ENCODE data around the gene YPEL1.
"Not testable (repeated sequence)": the region's sequence is repeated elsewhere in the genome, so short reads cannot be mapped to it uniquely, and the experiment has no call there.

Gene YPEL1

DNA sequence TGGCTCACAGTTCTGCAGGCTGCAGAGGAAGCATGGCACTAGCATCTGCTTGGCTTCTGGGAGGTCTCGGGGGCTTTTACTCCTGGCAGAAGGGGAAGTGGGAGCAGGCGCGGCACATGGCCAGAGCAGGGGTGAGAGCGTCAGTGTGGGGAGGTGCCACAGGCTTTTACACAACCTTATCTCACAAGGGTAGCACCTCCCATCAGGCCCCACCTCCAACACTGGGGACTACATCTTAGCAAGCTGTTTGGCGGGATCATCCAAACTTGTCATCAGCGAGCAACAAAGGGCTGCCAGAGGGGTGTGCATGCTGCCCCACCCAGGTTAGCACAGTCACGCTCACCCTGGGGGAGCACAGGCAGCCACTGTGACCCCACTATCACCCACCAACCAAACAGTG is 18.9 kb upstream of the YPEL1 start:
- H3K4me3 ChIP-seq (ENCODE audit: control insufficient read depth, low read depth, low read length), result no peak overlapping the region
- peak; percentile 33 for DNase-seq (ENCODE audit: low read depth)
- TF ChIP-seq, protein P1, sequence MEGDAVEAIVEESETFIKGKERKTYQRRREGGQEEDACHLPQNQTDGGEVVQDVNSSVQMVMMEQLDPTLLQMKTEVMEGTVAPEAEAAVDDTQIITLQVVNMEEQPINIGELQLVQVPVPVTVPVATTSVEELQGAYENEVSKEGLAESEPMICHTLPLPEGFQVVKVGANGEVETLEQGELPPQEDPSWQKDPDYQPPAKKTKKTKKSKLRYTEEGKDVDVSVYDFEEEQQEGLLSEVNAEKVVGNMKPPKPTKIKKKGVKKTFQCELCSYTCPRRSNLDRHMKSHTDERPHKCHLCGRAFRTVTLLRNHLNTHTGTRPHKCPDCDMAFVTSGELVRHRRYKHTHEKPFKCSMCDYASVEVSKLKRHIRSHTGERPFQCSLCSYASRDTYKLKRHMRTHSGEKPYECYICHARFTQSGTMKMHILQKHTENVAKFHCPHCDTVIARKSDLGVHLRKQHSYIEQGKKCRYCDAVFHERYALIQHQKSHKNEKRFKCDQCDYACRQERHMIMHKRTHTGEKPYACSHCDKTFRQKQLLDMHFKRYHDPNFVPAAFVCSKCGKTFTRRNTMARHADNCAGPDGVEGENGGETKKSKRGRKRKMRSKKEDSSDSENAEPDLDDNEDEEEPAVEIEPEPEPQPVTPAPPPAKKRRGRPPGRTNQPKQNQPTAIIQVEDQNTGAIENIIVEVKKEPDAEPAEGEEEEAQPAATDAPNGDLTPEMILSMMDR (conservative IDR thresholded peaks at IDR 0.05; ENCODE audit: control insufficient read depth, insufficient read depth, low read depth, low read length), result no peak

DNA sequence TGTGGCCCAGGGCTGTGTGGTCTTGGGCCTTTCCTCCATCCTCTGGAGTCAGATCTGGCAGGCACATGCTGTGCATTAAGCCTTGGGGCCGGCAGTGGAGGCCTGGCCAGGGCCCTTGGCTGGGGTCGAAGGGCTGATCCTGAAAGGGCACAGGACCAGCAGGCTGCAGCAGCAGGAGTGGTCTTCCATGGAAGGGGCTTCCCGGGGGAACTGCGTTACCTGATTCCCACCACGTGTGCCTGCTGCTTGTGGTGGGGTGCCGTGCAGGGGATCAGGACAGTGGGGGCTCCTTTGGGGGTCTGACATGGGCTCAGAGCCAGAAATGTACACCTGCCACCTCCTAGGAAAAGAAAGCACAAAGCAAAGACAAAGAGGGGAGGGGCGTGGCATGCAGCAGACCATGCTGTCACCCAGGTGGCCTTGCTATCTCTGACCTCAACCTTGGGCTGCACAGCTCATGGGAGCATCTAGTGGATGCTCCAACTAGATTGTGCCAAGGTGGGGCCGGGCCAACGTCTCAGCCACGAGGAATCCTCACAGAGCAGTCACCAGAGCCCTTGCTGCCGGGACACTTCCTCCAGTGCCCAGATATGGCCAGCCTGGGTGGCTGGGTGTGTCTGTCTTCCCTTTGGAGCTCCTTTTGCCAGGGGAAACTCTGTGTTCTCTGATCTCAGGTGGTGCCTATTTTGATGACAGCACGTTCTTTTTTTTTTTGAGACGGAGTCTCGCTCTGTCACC is 17.9 kb upstream of the YPEL1 start:
- no peak overlapping the region for H3K4me3 ChIP-seq (ENCODE audit: control insufficient read depth, low read depth, low read length)
- no peak for DNase-seq (ENCODE audit: low read depth)
- TF ChIP-seq, protein P1 (conservative IDR thresholded peaks at IDR 0.05; ENCODE audit: control insufficient read depth, insufficient read depth, low read depth, low read length), result no peak

DNA sequence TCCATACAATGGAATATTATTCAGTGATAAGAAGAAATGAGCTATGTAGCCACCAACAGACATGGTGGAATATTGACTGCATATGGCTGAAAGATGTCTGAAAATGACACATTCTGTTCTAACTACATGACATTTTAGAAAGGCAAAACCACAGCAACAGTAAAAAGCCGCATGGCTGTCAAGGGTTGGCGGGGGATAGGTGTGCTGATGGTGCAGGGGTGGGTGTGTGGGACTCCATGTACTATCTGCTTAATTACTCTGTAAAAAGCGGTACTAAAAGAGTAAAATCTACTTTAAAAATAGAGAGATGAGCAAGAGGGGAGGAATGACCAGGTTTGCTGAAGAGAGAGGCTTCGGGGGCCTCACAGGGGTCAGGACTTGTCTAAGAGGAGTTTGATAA is 16.7 kb upstream of the YPEL1 start:
- DNase-seq (ENCODE audit: low read depth), result no peak
- no peak overlapping the region for H3K4me3 ChIP-seq (ENCODE audit: control insufficient read depth, low read depth, low read length)
- TF ChIP-seq, protein P1 (conservative IDR thresholded peaks at IDR 0.05; ENCODE audit: control insufficient read depth, insufficient read depth, low read depth, low read length), result no peak

DNA sequence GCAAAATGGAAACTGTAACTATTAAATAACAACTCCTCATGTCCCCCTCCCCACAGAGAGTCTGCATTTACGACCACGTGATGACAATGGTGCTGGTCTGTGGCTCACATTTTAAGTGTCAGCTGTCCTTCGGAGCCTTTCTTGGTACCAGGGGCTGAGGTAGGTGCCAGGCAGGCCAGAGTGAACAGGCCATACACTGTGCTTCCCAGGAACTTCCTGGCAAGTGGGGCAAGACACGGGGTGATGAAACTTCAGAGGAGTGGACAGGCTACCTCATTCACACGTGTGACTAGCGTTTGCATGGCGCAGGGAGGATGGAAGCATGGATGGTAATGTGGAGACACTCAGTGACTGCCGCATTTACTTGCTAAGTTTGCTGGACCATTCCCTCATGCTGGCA is 10.4 kb upstream of the YPEL1 start:
- TF ChIP-seq, protein P1 (conservative IDR thresholded peaks at IDR 0.05; ENCODE audit: control insufficient read depth, insufficient read depth, low read depth, low read length), result no peak
- H3K4me3 ChIP-seq (ENCODE audit: control insufficient read depth, low read depth, low read length), result no peak overlapping the region
- no peak for DNase-seq (ENCODE audit: low read depth)

DNA sequence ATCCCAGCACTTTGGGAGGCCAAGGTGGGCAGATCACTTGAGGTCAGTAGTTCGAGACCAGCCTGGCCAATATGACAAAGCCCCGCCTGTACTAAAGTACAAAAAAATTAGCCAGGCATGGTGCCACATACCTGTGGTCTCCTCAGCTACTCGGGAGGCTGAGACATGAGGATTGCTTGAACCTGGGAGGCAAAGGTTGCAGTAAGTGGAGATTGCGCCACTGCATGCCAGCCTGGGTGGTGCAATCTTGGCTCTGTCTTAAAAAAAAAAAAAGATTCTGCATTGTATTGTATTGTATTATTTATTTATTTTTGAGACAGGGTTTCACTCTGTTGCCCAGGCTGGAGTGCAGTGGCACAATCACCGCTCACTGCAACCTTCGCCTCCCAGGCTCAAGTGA is 9.3 kb upstream of the YPEL1 start:
- DNase-seq (ENCODE audit: low read depth); H3K4me3 ChIP-seq (ENCODE audit: control insufficient read depth, low read depth, low read length): not testable (repeated sequence)

DNA sequence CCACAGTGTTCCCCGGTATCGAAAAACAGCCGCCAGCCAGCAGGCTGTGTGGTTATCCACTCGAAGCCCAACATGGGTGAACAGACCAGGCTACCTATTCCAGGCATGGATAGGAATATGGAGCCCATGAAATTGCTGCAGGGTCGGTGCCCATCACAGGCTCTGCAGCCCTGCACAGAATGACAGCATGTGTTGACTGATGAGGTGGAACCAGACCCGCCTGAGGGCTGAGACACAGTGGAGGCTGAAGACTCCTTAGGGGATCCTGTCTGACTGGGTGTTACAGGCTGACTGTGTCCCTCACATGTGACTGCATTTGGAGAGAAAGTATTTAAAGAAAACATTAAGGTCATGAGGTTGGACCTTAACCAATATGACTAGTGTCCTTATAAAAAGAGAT is 6.2 kb upstream of the YPEL1 start:
- DNase-seq (ENCODE audit: low read depth), result no peak
- TF ChIP-seq, protein P1 (conservative IDR thresholded peaks at IDR 0.05; ENCODE audit: control insufficient read depth, insufficient read depth, low read depth, low read length), result no peak
- H3K4me3 ChIP-seq (ENCODE audit: control insufficient read depth, low read depth, low read length), result no peak overlapping the region

DNA sequence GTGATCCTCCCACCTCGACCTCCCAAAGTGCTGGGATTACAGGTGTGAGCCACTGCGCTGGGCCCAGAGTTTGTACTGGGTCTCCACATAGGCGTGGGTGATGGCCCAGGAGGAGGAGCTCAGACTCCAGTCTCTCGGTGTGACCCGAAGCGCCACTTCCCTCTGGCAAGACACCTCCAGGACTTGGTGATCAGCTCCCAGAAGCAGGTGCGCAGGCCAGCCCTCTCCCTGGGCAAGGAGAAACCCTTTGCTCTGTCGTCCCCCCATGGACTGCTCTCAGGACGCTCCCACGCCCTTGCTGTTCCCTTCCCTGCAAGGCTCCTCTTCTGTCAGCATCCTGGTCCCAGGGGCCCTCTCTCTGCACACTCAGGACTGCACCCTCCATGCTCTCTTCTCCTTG is 5.5 kb upstream of the YPEL1 start:
- TF ChIP-seq, protein P1 (conservative IDR thresholded peaks at IDR 0.05; ENCODE audit: control insufficient read depth, insufficient read depth, low read depth, low read length), result no peak
- no peak overlapping the region for H3K4me3 ChIP-seq (ENCODE audit: control insufficient read depth, low read depth, low read length)
- DNase-seq (ENCODE audit: low read depth), result no peak

Measured in fibroblast of mammary gland (primary cell).